ENCODE measurements around the gene ARTN.

The ARTN gene

GRCh38 chr1:43973981-43974442 lies 40.4 kb downstream of the ARTN start:
- DNase-seq, result no peak

GRCh38 chr1:43974443-43975248 lies 41.0 kb downstream of the ARTN start, which contains the start of gene ATP6V0B:
Gene ATP6V0B (plus strand): TSS chr1:43974960. CDS start chr1:43975041, 81 bp downstream.
- DNase-seq, result peak; percentile 92

GRCh38 chr1:43975249-43975961 lies 41.8 kb downstream of the ARTN start:
- DNase-seq, result peak; percentile 28

- no peak for DNase-seq
Observed at GRCh38 chr1:43976045-43976444, 42.4 kb downstream of the ARTN start.

GRCh38 chr1:43976890-43977289 lies 43.3 kb downstream of the ARTN start:
- no peak for DNase-seq

GRCh38 chr1:43977376-43978263 lies 44.0 kb downstream of the ARTN start:
- no peak for DNase-seq

- DNase-seq, result no peak
Observed at GRCh38 chr1:43978264-43978550, 44.6 kb downstream of the ARTN start.

- no peak for DNase-seq
Observed at GRCh38 chr1:43978551-43979260, 45.1 kb downstream of the ARTN start, which contains the start of gene B4GALT2. Gene B4GALT2 (plus strand): TSS chr1:43979210. CDS start chr1:43981161, 1,951 bp downstream.

GRCh38 chr1:43979261-43979527 lies 45.6 kb downstream of the ARTN start:
- no peak for DNase-seq

- DNase-seq, result no peak
Observed at GRCh38 chr1:43979528-43980254, 46.1 kb downstream of the ARTN start.

- DNase-seq, result no peak
Observed at GRCh38 chr1:43980255-43981134, 46.9 kb downstream of the ARTN start.

- DNase-seq, result no peak
Observed at GRCh38 chr1:43981135-43981491, 47.5 kb downstream of the ARTN start.

GRCh38 chr1:43981636-43982035 lies 48.0 kb downstream of the ARTN start:
- no peak for DNase-seq

- DNase-seq, result no peak
Observed at GRCh38 chr1:43982241-43982640, 48.6 kb downstream of the ARTN start.

GRCh38 chr1:43982808-43983207 lies 49.2 kb downstream of the ARTN start:
- no peak for DNase-seq

GRCh38 chr1:43983253-43983899 lies 49.8 kb downstream of the ARTN start:
- DNase-seq, result no peak

- DNase-seq, result no peak
Observed at GRCh38 chr1:43984855-43985254, 51.3 kb downstream of the ARTN start.

- DNase-seq, result no peak
Observed at GRCh38 chr1:43985984-43986595, 52.5 kb downstream of the ARTN start.

- no peak for DNase-seq
Observed at GRCh38 chr1:43986712-43987111, 53.1 kb downstream of the ARTN start.

Data from activated gamma-delta T cell treated with Interleukin-2 at 50 U/mL for 16 hours (primary cell).